B cell (primary cell): ENCODE results near the gene BICRAL.

Source experiments
- EZH2 ChIP-seq: IDR thresholded peaks from 2 replicates; pipeline ENCODE4 v1.6.1; 2012; ENCODE audit warnings: borderline replicate concordance, low read depth, mild to moderate bottlenecking, moderate library complexity, low read length; ENCODE audit not compliant: insufficient read depth, poor library complexity, severe bottlenecking
- TF ChIP-seq, protein P1 (sequence below): fragments of 200-600 bp; IDR thresholded peaks from one replicate; pipeline ENCODE4 v1.8.0; 2022; ENCODE audit warnings: antibody characterized with exemption, mild to moderate bottlenecking

DNA sequence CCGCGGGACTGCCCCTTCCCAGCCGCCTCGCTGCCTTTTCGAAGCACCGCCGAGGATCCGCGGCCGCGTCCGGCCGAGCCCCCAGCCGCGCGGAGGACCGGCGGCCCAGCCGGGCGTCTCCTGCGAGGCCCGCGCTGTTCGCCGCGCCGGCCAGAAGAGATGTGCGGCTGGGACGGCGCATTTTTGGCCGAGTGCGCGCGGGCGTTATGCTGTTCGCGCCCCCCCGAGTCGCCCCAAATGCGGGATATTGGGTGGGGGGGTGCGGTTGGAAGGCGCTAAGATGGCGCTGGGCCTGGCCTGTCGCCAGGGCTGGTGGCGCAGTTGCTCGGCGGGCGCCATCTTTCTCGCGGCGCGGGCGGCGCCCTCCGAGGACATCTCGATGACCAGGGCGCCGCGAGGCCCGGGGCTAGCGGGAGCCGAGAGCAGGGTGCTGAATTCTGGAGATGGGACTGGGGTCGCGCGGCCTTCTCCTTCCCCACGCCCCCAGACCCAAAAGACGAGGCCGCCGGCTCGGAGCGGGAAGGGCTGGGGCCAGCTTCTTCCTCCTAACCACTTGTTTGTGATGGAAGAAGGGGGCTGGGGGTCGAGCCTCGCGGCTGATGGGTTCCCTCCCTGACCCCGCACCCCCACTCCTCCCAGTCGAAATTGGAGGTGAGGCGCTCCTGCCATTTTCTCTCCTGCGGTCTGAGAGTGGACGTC, 1.5 kb downstream of the BICRAL start:
- TF ChIP-seq, protein P1, sequence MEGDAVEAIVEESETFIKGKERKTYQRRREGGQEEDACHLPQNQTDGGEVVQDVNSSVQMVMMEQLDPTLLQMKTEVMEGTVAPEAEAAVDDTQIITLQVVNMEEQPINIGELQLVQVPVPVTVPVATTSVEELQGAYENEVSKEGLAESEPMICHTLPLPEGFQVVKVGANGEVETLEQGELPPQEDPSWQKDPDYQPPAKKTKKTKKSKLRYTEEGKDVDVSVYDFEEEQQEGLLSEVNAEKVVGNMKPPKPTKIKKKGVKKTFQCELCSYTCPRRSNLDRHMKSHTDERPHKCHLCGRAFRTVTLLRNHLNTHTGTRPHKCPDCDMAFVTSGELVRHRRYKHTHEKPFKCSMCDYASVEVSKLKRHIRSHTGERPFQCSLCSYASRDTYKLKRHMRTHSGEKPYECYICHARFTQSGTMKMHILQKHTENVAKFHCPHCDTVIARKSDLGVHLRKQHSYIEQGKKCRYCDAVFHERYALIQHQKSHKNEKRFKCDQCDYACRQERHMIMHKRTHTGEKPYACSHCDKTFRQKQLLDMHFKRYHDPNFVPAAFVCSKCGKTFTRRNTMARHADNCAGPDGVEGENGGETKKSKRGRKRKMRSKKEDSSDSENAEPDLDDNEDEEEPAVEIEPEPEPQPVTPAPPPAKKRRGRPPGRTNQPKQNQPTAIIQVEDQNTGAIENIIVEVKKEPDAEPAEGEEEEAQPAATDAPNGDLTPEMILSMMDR = no peak
- no peak for TF ChIP-seq EZH2
